ENCODE results near the gene DROSHA. TPM values are rescaled to one million over a fixed set of nuclear protein-coding genes. Genes with fewer than 3 reads are reported as not detected.
"Not testable (repeated sequence)": the region's sequence is repeated elsewhere in the genome, so short reads cannot be mapped to it uniquely, and the experiment has no call there.

Gene DROSHA
- total and polyA plus RNA-seq, 10 of the 15 experiments (the other 5 are each of a cell fraction or from before 2014, with no cell fraction given): 27.9 to 55.0 (median 37.6) TPM

DNA sequence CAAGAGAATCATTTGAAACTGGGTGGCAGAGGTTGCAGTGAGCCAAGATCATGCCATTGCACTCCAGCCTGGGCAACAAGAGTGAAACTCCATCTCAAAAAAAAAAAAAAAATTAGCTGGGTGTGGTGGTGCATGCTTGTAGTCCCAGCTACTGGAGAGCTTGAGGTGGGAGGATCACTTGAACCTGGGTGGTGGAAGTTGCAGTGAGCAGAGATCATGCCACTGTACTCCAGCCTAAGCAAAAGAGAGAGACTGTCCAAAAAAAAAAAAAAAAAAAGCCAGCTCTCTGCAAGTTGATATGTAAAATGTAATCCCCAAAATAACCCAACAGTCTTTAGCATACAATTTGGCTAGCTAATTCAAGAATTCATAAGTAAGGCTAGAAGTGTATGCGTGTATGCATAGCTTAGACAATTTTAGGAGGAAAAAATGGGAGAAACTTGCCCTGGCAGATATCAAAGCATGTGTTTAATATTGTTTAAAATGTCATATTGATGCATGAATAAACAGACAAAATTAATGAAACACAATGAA is 36.5 kb upstream of the DROSHA start (continued):
- TF ChIP-seq, protein P1, sequence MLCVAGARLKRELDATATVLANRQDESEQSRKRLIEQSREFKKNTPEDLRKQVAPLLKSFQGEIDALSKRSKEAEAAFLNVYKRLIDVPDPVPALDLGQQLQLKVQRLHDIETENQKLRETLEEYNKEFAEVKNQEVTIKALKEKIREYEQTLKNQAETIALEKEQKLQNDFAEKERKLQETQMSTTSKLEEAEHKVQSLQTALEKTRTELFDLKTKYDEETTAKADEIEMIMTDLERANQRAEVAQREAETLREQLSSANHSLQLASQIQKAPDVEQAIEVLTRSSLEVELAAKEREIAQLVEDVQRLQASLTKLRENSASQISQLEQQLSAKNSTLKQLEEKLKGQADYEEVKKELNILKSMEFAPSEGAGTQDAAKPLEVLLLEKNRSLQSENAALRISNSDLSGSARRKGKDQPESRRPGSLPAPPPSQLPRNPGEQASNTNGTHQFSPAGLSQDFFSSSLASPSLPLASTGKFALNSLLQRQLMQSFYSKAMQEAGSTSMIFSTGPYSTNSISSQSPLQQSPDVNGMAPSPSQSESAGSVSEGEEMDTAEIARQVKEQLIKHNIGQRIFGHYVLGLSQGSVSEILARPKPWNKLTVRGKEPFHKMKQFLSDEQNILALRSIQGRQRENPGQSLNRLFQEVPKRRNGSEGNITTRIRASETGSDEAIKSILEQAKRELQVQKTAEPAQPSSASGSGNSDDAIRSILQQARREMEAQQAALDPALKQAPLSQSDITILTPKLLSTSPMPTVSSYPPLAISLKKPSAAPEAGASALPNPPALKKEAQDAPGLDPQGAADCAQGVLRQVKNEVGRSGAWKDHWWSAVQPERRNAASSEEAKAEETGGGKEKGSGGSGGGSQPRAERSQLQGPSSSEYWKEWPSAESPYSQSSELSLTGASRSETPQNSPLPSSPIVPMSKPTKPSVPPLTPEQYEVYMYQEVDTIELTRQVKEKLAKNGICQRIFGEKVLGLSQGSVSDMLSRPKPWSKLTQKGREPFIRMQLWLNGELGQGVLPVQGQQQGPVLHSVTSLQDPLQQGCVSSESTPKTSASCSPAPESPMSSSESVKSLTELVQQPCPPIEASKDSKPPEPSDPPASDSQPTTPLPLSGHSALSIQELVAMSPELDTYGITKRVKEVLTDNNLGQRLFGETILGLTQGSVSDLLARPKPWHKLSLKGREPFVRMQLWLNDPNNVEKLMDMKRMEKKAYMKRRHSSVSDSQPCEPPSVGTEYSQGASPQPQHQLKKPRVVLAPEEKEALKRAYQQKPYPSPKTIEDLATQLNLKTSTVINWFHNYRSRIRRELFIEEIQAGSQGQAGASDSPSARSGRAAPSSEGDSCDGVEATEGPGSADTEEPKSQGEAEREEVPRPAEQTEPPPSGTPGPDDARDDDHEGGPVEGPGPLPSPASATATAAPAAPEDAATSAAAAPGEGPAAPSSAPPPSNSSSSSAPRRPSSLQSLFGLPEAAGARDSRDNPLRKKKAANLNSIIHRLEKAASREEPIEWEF (IDR thresholded peaks at IDR 0.05; ENCODE audit: insufficient replicate concordance, low read depth, low read length): no peak
- no peak for TF ChIP-seq BCL11A (IDR thresholded peaks at IDR 0.05; ENCODE audit: low read depth, low read length)

DNA sequence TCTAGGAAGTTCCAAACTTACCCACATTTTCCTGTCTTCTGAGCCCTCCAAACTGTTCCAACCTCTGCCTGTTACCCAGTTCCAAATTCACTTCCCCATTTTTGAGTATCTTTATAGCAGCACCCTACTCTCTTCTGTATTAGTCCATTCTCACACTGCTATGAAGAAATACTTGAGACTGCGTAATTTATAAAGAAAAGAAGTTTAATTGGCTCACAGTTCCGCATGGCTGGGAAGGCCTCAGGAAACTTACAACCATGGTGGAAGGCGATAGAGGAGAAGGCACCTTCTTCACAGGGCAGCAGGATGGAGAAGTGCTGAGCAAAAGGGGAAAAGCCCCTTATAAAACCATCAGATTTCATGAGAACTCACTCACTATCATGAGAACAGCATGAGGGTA is 34.5 kb upstream of the DROSHA start:
- POLR2A ChIA-PET; in situ Hi-C loops (cut with MboI); CTCF ChIA-PET: not testable (repeated sequence)

More for the DNA sequence above, 34.5 kb upstream of the DROSHA start:
- RAD21 ChIA-PET (ENCODE audit: unreplicated experiment); H3K4me2 ChIP-seq (ENCODE audit: control insufficient read depth, insufficient read depth); H4K20me1 ChIP-seq (ENCODE audit: control insufficient read depth, insufficient read depth); H3K79me2 ChIP-seq (ENCODE audit: control insufficient read depth, insufficient read depth, low read length); H3K9me3 ChIP-seq (replicated peaks; ENCODE audit: control insufficient read depth, insufficient read depth, low read length); BruUV-seq (replicated peaks); DNase-seq (ENCODE audit: low read depth, low spot score); H3K4me3 ChIP-seq; H3K4me1 ChIP-seq (ENCODE audit: control insufficient read depth, insufficient read depth, low read length); H3K9ac ChIP-seq (ENCODE audit: control insufficient read depth, insufficient read depth, low read length); ATAC-seq; intact Hi-C loops (cut with micrococcal nuclease; ENCODE audit: unreplicated experiment); H3K27ac ChIP-seq (ENCODE audit: control insufficient read depth, insufficient read depth); H3K36me3 ChIP-seq (ENCODE audit: control insufficient read depth in 2 of 2, insufficient read depth in 2 of 2, low read length in 1 of 2); SMC1A ChIA-PET (ENCODE audit: uncharacterized antibody, unreplicated experiment); H2AFZ ChIP-seq (ENCODE audit: control insufficient read depth, low read depth, low read length); FAIRE-seq; H3K27me3 ChIP-seq (replicated peaks in 1 of 2; ENCODE audit: control insufficient read depth in 2 of 2, insufficient read depth in 2 of 2, low read length in 1 of 2): not testable (repeated sequence)
- 40% methylated on average over 3 of the region's 3 CpGs for WGBS (ENCODE audit: insufficient coverage, insufficient replicate concordance, low lambda C conversion rate, missing lambda C conversion rate)
